GM10847 (cell line): ENCODE measurements around the gene PTP4A1.

ENCODE experiments used
- POLR2A ChIP-seq: IDR thresholded peaks from 2 replicates; pipeline ENCODE4 v1.6.1; 2011; ENCODE audit not compliant: insufficient read length; ENCODE audit errors: extremely low read depth

Gene PTP4A1

GRCh38 chr6:63546236-63546635 is 26.0 kb upstream of the PTP4A1 start:
- no peak for TF ChIP-seq POLR2A

GRCh38 chr6:63546697-63547096 is 25.6 kb upstream of the PTP4A1 start:
- no peak for TF ChIP-seq POLR2A

GRCh38 chr6:63549076-63549475 is 23.2 kb upstream of the PTP4A1 start:
- TF ChIP-seq POLR2A, result no peak

GRCh38 chr6:63553208-63553607 is 19.1 kb upstream of the PTP4A1 start:
- TF ChIP-seq POLR2A, result no peak

- no peak for TF ChIP-seq POLR2A
Observed at GRCh38 chr6:63553900-63554299, 18.4 kb upstream of the PTP4A1 start.

GRCh38 chr6:63554782-63555181 is 17.5 kb upstream of the PTP4A1 start:
- no peak for TF ChIP-seq POLR2A

GRCh38 chr6:63556369-63556768 is 15.9 kb upstream of the PTP4A1 start:
- no peak for TF ChIP-seq POLR2A

- TF ChIP-seq POLR2A, result no peak
Observed at GRCh38 chr6:63558278-63558677, 14.0 kb upstream of the PTP4A1 start.

- no peak for TF ChIP-seq POLR2A
Observed at GRCh38 chr6:63560801-63561287, 11.4 kb upstream of the PTP4A1 start.

GRCh38 chr6:63561288-63561687 is 11.0 kb upstream of the PTP4A1 start:
- no peak for TF ChIP-seq POLR2A

GRCh38 chr6:63563235-63563634 is 9.0 kb upstream of the PTP4A1 start:
- no peak for TF ChIP-seq POLR2A

- TF ChIP-seq POLR2A, result no peak
Observed at GRCh38 chr6:63565058-63565726, 7.1 kb upstream of the PTP4A1 start.

- no peak for TF ChIP-seq POLR2A
Observed at GRCh38 chr6:63565727-63566596, 6.3 kb upstream of the PTP4A1 start.

GRCh38 chr6:63567966-63568365 is 4.3 kb upstream of the PTP4A1 start:
- TF ChIP-seq POLR2A, result no peak

- TF ChIP-seq POLR2A, result no peak
Observed at GRCh38 chr6:63571361-63572043, 778 bp upstream of the PTP4A1 start.

GRCh38 chr6:63572747-63573075 is 431 bp downstream of the PTP4A1 start:
- no peak for TF ChIP-seq POLR2A
